IPS-18a (cell line): ENCODE results near the gene LMX1B.
"Not testable (repeated sequence)": the region's sequence is repeated elsewhere in the genome, so short reads cannot be mapped to it uniquely, and the experiment has no call there.

Experiments
- H3K27ac ChIP-seq: one replicate; pipeline ENCODE4 v1.5.1; 2013; ENCODE audit warnings: low read length
- H3K27me3 ChIP-seq: one replicate; pipeline ENCODE4 v1.6.1; 2013; ENCODE audit warnings: mild to moderate bottlenecking, low read length; ENCODE audit not compliant: control insufficient read depth, insufficient read depth
- H3K36me3 ChIP-seq: one replicate; pipeline ENCODE4 v1.6.1; 2013; ENCODE audit warnings: low read depth, low read length; ENCODE audit not compliant: control insufficient read depth
- H3K4me1 ChIP-seq: one replicate; pipeline ENCODE4 v1.6.1; 2013; ENCODE audit warnings: low read depth, low read length; ENCODE audit not compliant: control insufficient read depth
- H3K4me3 ChIP-seq: one replicate; pipeline ENCODE4 v1.5.1; 2013; ENCODE audit warnings: low read length
- H3K9ac ChIP-seq: one replicate; pipeline ENCODE4 v1.6.1; 2013; ENCODE audit warnings: mild to moderate bottlenecking, low read length, moderate library complexity
- H3K9me3 ChIP-seq: one replicate; pipeline ENCODE4 v1.6.1; 2013; ENCODE audit warnings: low read depth, low read length; ENCODE audit not compliant: control insufficient read depth

Gene LMX1B

DNA sequence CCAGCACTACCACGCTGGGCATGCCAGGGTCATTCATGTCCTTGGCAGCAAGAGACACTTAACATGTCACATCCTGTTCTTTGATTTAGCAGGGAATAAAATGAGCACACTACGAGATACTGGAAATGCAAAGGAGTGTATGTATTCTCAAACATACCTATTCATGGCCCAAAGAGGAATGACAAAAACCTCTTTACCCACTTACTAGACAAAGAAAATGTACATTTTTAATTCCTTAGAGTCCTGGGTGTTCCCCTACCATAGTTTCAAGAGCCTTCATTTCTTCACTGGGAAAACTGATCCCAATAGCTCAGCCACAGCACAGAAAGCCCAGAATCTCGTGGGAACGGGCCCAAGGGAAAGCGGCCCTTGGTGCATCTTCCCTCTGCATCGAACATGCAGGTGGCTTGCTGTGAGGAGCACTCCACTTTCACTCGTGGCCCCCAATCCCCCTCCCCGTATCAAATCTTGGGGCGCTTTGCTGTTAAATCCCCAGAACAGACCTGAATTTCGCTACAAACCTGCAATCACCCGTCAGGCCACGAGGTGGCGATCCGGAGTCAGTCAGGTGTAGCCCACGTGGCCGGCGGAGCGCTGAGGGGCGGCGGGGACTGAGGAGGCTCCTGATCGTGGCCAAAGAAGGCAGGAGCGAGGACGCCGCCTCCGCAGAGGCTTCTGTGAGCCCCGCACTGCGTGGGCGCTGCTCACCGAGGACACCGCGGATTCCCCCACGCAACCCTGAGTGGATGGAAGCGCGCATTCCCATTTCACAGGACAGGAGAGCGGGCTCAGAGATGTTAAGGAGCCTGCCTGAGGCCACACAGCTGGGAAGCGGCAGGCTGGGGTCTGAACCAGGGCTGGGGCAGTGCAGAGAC is 91.4 kb downstream of the LMX1B start:
- H3K4me3 ChIP-seq: no peak overlapping the region
- no peak overlapping the region for H3K9ac ChIP-seq
- H3K27me3 ChIP-seq: peaks cover 49% of the 10 kb centered on the region
- no peaks in the 10 kb centered on the region for H3K9me3 ChIP-seq
- no peaks in the 10 kb centered on the region for H3K36me3 ChIP-seq
- no peaks in the 10 kb centered on the region for H3K4me1 ChIP-seq
- no peak overlapping the region for H3K27ac ChIP-seq

DNA sequence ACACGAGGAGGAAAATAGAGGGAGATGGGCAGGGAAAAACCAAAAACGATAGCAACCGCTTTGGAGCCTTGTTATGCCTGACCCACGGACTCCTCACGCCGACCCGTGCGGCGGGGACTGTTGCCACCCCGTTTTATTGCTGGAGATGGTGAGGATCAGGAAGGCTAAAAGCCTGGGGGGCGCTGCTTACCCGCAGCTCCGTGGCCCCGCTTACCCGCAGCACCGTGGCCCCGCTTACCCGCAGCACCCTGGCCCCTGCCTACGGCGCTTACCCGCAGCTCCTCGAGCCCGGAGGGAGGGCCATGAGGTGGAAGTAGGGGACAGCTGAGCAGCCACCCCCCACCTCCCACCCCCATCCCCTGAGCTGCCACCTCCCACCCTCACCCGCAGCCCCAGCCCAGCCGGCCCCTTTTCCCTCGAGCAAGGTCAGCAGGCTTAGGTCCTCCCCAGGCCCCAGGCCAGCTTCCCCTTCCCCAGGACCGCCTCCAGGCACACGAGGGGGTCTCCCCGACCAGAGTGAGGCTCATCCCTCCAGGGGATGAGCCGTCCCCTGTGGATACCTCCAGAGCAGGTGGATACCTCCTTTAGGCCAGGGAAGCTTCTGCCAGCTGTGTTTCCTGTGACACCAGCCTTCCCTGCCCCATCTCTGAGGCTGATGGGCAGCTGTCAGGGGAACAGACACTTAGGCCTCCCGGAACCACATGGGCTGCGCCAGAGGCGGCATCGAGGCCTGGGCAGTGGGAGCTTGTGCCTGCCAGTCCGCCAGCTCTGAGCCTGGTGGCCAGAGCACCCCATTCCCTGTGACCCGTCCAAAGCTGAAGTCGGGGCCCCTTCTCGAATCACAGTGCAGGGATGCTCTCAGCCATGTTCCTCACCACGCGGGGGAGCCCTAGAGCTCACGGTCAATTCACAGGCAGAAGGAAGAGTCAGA is 92.3 kb downstream of the LMX1B start:
- Histone ChIP-seq H3K27me3 (peaks cover 49% of the 10 kb centered on the region), H3K27ac (no peak overlapping the region), H3K9me3 (no peaks in the 10 kb centered on the region), H3K9ac (no peak overlapping the region), H3K36me3 (no peaks in the 10 kb centered on the region), H3K4me3 (no peak overlapping the region), H3K4me1 (no peaks in the 10 kb centered on the region)

DNA sequence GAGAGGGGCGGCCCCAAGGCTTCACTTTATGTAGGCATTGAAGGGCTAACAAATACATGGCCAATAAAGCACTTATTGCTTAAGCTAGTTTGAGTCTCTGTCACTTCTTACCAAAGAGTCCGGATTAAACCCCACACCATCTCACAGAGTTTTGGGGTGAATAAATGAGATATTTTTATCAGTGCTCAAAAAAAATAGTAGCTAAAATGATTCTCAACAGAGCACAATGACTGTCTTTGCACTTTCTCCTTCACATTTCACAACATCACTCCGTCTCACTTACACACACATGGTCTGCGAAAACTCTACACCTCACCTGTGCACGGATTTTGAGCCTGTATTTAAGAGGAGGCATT is 92.9 kb downstream of the LMX1B start:
- H3K9me3 ChIP-seq: no peaks in the 10 kb centered on the region
- no peaks in the 10 kb centered on the region for H3K4me1 ChIP-seq
- H3K9ac ChIP-seq: no peak overlapping the region
- H3K36me3 ChIP-seq: no peaks in the 10 kb centered on the region
- no peak overlapping the region for H3K27ac ChIP-seq
- no peak overlapping the region for H3K4me3 ChIP-seq
- peaks cover 43% of the 10 kb centered on the region for H3K27me3 ChIP-seq

DNA sequence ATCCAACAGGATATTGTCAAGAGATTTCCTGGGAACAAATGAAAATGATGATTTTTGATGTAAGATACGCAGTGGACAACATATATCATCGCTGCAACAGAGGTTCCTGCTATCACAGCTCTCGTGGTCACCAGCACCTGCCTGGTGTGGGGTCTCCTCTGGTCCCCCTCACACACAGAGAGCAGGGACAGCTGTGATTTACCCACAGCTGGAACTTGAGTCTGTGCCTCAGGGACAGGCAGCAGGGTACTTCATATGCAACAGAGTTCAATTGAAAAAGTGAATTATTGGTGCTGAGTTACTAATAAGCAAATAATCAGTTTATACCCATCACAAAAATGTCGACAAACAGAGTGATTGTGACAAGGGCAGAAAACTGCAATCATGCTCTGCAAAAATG is 93.4 kb downstream of the LMX1B start:
- peaks cover 39% of the 10 kb centered on the region for H3K27me3 ChIP-seq
- no peak overlapping the region for H3K9ac ChIP-seq
- no peaks in the 10 kb centered on the region for H3K4me1 ChIP-seq
- no peak overlapping the region for H3K4me3 ChIP-seq
- H3K9me3 ChIP-seq: no peaks in the 10 kb centered on the region
- H3K36me3 ChIP-seq: no peaks in the 10 kb centered on the region
- H3K27ac ChIP-seq: no peak overlapping the region

DNA sequence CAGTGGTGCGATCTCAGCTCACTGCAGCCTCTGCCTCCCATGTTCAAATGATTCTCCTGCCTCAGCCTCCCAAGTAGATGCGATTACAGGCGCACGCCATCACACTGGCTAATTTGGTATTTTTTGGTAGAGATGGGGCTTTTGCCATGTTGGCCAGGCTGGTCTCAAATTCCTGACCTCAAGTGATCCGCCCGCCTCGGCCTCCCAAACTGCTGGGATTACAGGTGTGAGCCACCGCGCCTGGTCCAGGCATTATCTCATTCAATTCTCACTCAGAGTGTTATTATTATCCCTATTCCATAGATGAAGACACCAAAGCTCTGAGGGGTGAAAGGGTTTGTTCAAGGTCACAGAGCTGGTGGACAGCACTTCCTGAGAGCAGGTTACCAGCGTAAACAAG is 94.0 kb downstream of the LMX1B start:
- H3K36me3 ChIP-seq, H3K4me3 ChIP-seq, H3K27ac ChIP-seq, H3K4me1 ChIP-seq, H3K9ac ChIP-seq, H3K9me3 ChIP-seq: not testable (repeated sequence)
- H3K27me3 ChIP-seq: peaks cover 36% of the 10 kb centered on the region

DNA sequence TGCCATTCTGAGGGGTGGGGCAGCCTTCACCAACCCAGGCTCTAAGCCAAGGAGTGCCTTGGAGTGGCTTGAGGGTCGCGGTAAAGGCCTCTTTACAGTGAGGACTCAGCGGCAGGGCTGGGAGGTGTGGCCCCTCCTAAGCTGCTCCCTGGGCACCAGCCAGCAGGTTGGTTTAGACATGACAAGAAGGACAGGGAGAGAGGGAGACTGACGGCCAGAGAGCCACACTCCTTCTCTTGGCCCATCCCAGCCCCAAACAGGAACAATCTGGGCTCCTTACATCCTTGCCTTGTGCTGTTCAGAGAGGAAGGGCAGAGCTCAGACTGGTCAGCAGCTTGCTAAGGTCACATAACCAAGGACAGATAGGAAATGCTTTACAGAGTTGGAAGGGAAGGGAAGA is 94.5 kb downstream of the LMX1B start:
- H3K4me3 ChIP-seq: no peak overlapping the region
- no peaks in the 10 kb centered on the region for H3K4me1 ChIP-seq
- H3K36me3 ChIP-seq: no peaks in the 10 kb centered on the region
- no peaks in the 10 kb centered on the region for H3K9me3 ChIP-seq
- no peak overlapping the region for H3K9ac ChIP-seq
- no peak overlapping the region for H3K27ac ChIP-seq
- H3K27me3 ChIP-seq: peaks cover 36% of the 10 kb centered on the region

DNA sequence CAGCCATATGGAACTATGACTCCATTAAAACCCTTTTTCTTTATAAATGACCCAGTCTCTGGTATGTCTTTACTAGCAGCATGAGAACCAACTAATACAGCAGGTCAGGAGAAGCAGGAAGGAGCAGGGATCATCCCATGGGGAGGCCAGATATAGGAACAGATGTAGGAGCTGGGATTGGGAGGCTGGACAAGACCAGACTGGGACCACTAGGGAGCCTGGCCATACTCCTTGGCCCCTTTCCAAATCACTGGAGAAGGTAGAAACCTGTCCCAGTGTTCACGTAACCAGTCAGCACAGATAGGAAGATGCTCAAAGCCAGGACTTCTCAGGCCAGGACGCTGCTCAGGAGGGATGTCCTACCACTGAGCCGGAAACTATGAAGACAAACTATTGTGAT is 95.5 kb downstream of the LMX1B start:
- Histone ChIP-seq H3K4me1 (no peaks in the 10 kb centered on the region), H3K27ac (no peak overlapping the region), H3K27me3 (peaks cover 27% of the 10 kb centered on the region), H3K9ac (no peak overlapping the region), H3K36me3 (no peaks in the 10 kb centered on the region), H3K4me3 (no peak overlapping the region), H3K9me3 (no peaks in the 10 kb centered on the region)

DNA sequence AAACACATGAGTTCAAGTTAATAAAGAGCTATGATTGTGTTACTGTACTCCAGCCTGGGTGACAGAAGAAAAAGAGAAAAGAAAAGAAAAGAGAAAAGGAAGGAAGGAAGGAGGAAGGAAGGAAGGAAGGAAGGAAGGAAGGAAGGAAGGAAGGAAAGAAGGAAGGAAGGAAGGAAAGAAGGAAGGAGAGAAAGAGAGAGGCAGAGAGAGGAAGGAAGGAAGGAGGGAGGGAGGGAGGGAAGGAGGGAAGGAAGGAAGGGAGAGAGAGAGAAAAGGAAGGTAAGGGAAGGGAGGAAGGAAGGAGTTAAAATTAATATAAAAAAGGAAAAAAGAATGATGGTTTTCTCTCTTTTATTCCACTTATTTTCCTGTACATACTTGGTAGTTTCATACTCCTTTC is 101.7 kb downstream of the LMX1B start:
- H3K36me3 ChIP-seq: no peaks in the 10 kb centered on the region
- H3K9ac ChIP-seq: no peak overlapping the region
- H3K27ac ChIP-seq: no peak overlapping the region
- H3K4me1 ChIP-seq: peaks cover 12% of the 10 kb centered on the region
- H3K9me3 ChIP-seq: no peaks in the 10 kb centered on the region
- no peak overlapping the region for H3K4me3 ChIP-seq
- no peaks in the 10 kb centered on the region for H3K27me3 ChIP-seq

DNA sequence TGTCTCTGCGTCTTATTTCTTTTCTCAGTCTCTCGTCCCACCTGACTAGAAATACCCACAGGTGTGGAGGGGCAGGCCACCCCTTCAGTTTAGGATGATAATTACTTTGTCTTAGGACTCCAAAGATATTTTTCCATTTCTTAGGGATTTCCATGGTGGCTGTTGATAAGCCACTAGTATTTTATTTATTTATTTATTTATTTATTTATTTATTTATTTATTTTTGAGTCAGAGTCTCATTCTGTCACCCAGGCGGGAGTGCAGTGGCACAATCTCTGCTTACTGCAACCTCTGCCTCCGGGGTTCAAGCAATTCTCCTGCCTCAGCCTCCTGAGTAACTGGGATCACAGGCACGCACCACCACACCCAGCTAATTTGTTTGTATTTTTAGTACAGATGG is 103.7 kb downstream of the LMX1B start:
- Histone ChIP-seq H3K27me3 (peaks cover 11% of the 10 kb centered on the region), H3K4me1 (peaks cover 16% of the 10 kb centered on the region)
- H3K36me3 ChIP-seq, H3K27ac ChIP-seq, H3K9ac ChIP-seq, H3K4me3 ChIP-seq, H3K9me3 ChIP-seq: not testable (repeated sequence)

DNA sequence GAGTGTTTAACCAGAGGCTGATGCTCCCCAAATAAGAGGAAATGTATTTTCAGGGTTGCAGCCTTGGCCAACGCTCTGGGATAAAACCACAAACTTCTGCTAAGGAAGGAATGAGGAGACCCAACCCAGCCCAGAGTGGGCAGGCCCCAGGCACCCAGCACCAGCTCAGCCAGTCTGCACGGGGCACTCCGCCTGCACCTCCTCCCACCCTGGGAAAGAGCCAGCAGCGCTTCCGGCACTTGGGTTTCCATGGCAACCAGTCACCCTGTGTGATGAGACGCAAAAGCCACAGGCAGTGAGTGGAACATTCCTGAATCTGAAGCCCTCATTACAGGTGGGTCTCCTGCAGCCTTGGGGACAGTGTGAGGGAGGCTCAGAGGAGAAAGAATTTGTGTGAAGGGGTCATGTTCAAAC is 105.9 kb downstream of the LMX1B start:
- no peaks in the 10 kb centered on the region for H3K9me3 ChIP-seq
- peaks cover 33% of the 10 kb centered on the region for H3K27me3 ChIP-seq

DNA sequence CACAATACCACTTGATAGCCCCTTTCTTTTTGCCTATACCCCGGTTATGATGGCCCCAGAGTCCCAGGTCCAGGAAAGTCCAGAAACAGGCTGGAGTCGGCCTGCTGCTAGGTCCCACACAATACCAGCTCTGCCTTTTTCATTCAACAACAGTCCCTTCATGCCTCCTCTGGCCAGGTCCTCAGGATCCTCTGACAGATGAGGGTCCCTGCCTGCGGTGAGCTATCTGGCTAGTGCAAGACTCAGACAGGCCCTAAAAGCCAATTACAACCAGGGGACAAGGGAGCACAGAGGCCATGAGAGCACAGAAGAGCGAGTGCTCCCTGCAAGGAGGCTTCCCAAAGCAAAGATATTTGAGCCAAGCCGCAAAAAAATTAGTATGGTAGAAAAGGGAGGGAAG is 106.3 kb downstream of the LMX1B start:
- H3K9me3 ChIP-seq: no peaks in the 10 kb centered on the region
- peaks cover 16% of the 10 kb centered on the region for H3K4me1 ChIP-seq
- peak overlapping the region; percentile 31 for H3K9ac ChIP-seq
- no peak overlapping the region for H3K4me3 ChIP-seq
- H3K27ac ChIP-seq: peak overlapping the region; percentile 41
- peaks cover 34% of the 10 kb centered on the region for H3K27me3 ChIP-seq
- no peaks in the 10 kb centered on the region for H3K36me3 ChIP-seq

More for the DNA sequence above, 105.9 kb downstream of the LMX1B start:
- Histone ChIP-seq H3K9ac (peak overlapping the region; percentile 31), H3K27ac (peak overlapping the region; percentile 41), H3K36me3 (no peaks in the 10 kb centered on the region), H3K4me1 (peaks cover 16% of the 10 kb centered on the region), H3K4me3 (no peak overlapping the region)
